GM23338 (cell line): ENCODE data around the gene NCLN. TPM values are rescaled to one million over a fixed set of nuclear protein-coding genes. Genes with fewer than 3 reads are reported as not detected.

Source experiments
- ATAC-seq: fragments of 200-7000 bp; cut with Tn5 transposase; 3 replicates; pipeline ENCODE4 v1.9.1; 2020
- DNase-seq: peaks from one replicate; pipeline ENCODE4 v3.0.0-alpha.2; 2015; ENCODE audit warnings: low spot score
- H2AFZ ChIP-seq: fragments of 200-600 bp; sonication (generic); 2 replicates; pipeline ENCODE4 v1.8.0; 2016; ENCODE audit warnings: antibody characterized with exemption, mild to moderate bottlenecking, moderate library complexity
- H3F3A ChIP-seq: fragments of 200-600 bp; sonication (generic); replicated peaks from 2 replicates; pipeline ENCODE4 v1.8.0; 2017; ENCODE audit warnings: antibody characterized with exemption, mixed run types, low read depth
- H3K27ac ChIP-seq: fragments of 200-600 bp; sonication (generic); 2 replicates; pipeline ENCODE4 v1.6.1; 2016; ENCODE audit warnings: low read depth
- H3K27me3 ChIP-seq: fragments of 200-600 bp; sonication (generic); 2 replicates; pipeline ENCODE4 v1.8.0; 2016; ENCODE audit warnings: mild to moderate bottlenecking, mixed run types, moderate library complexity; ENCODE audit not compliant: insufficient read depth
- H3K36me3 ChIP-seq: fragments of 200-600 bp; sonication (generic); 2 replicates; pipeline ENCODE4 v1.8.0; 2016; ENCODE audit warnings: mild to moderate bottlenecking; ENCODE audit not compliant: insufficient read depth
- H3K4me1 ChIP-seq: fragments of 200-600 bp; sonication (generic); 2 replicates; pipeline ENCODE4 v1.8.0; 2016; ENCODE audit warnings: mild to moderate bottlenecking, moderate library complexity; ENCODE audit not compliant: insufficient read depth
- H3K4me2 ChIP-seq: fragments of 200-600 bp; sonication (generic); 2 replicates; pipeline ENCODE4 v1.7.1; 2017; ENCODE audit warnings: mixed run types
- H3K4me3 ChIP-seq: fragments of 200-600 bp; sonication (generic); 2 replicates; pipeline ENCODE4 v1.6.1; 2016; ENCODE audit warnings: mixed run types
- H3K79me2 ChIP-seq: fragments of 200-600 bp; sonication (generic); replicated peaks from 2 replicates; pipeline ENCODE4 v1.8.0; 2017; ENCODE audit warnings: mild to moderate bottlenecking; ENCODE audit not compliant: insufficient read depth
- H3K9me2 ChIP-seq: fragments of 200-600 bp; sonication (generic); 2 replicates; pipeline ENCODE4 v1.8.0; 2017; ENCODE audit not compliant: insufficient read depth
- H4K20me1 ChIP-seq: fragments of 200-600 bp; sonication (generic); replicated peaks from 2 replicates; pipeline ENCODE4 v1.8.0; 2017; ENCODE audit warnings: mild to moderate bottlenecking; ENCODE audit not compliant: insufficient read depth
- H3K27ac Mint-ChIP-seq: 2 replicates; pipeline ENCODE4 v1.8.0; 2020; ENCODE audit warnings: inconsistent platforms, mild to moderate bottlenecking, moderate library complexity, mixed read lengths
- H3K27me3 Mint-ChIP-seq: 3 replicates; pipeline ENCODE4 v1.8.0; 2022; ENCODE audit warnings: low read depth, mild to moderate bottlenecking, moderate library complexity, mixed read lengths, inconsistent platforms; ENCODE audit not compliant: insufficient read depth, poor library complexity
- H3K36me3 Mint-ChIP-seq: 3 replicates; pipeline ENCODE4 v1.8.0; 2021; ENCODE audit warnings: low read depth, mild to moderate bottlenecking, inconsistent platforms, moderate library complexity, mixed read lengths
- H3K4me1 Mint-ChIP-seq: 3 replicates; pipeline ENCODE4 v1.8.0; 2020; ENCODE audit warnings: mild to moderate bottlenecking, inconsistent platforms, mixed read lengths
- H3K4me3 Mint-ChIP-seq: 3 replicates; pipeline ENCODE4 v1.8.0; 2021; ENCODE audit warnings: moderate library complexity, mild to moderate bottlenecking, inconsistent platforms, mixed read lengths
- H3K9me3 Mint-ChIP-seq: 3 replicates; pipeline ENCODE4 v1.8.0; 2020; ENCODE audit warnings: moderate library complexity, mild to moderate bottlenecking, inconsistent platforms, mixed read lengths
- CREB1 ChIP-seq: fragments of 250-450 bp; sonication (Bioruptor Pico); IDR thresholded peaks from 2 replicates; pipeline ENCODE4 v1.5.0; 2020; ENCODE audit warnings: low read depth, mild to moderate bottlenecking, moderate library complexity
- ETS1 ChIP-seq: IDR thresholded peaks from 2 replicates; pipeline ENCODE4 v1.6.1; 2016; ENCODE audit warnings: antibody characterized with exemption
- EZH2phosphoT487 ChIP-seq: fragments of 200-600 bp; sonication (generic); IDR thresholded peaks from one replicate; pipeline ENCODE4 v1.8.1; 2018; ENCODE audit warnings: antibody characterized with exemption; ENCODE audit not compliant: unreplicated experiment
- JUNB ChIP-seq: IDR thresholded peaks from one replicate; pipeline ENCODE4 v1.6.1; 2016; ENCODE audit warnings: antibody characterized with exemption; ENCODE audit not compliant: unreplicated experiment
- NANOG ChIP-seq: IDR thresholded peaks from 2 replicates; pipeline ENCODE4 v1.6.1; 2016; ENCODE audit warnings: antibody characterized with exemption, borderline replicate concordance
- POLR2AphosphoS5 ChIP-seq: IDR thresholded peaks from 2 replicates; pipeline ENCODE4 v1.6.1; 2016; ENCODE audit warnings: antibody characterized with exemption, low read depth
- REST ChIP-seq: IDR thresholded peaks from one replicate; pipeline ENCODE4 v1.6.1; 2018; ENCODE audit warnings: antibody characterized with exemption; ENCODE audit not compliant: unreplicated experiment
- STAT1 ChIP-seq: IDR thresholded peaks from one replicate; pipeline ENCODE4 v1.6.1; 2016; ENCODE audit warnings: antibody characterized with exemption; ENCODE audit not compliant: unreplicated experiment
- ZNF114 ChIP-seq: fragments of 250-450 bp; sonication (Bioruptor Pico); IDR thresholded peaks from 2 replicates; pipeline ENCODE4 v1.5.0; 2020; ENCODE audit warnings: mild to moderate bottlenecking, moderate library complexity
- ZNF331 ChIP-seq: fragments of 250-450 bp; sonication (Bioruptor Pico); IDR thresholded peaks from 2 replicates; pipeline ENCODE4 v1.5.0; 2020; ENCODE audit warnings: low read depth, mild to moderate bottlenecking, moderate library complexity
- ZNF462 ChIP-seq: fragments of 250-450 bp; sonication (Bioruptor Pico); IDR thresholded peaks from 2 replicates; pipeline ENCODE4 v1.5.0; 2020; ENCODE audit warnings: mild to moderate bottlenecking, moderate library complexity
- polyA plus RNA-seq: library from polyadenylated mRNA; unstranded; fragments of >200 nt; fragmentation: Nextera tagmentation; extraction: Ambion mirVana; gene quantifications from 2 replicates; pipeline ENCODE4 v1.2.1, GENCODE V29; 2016
- total RNA-seq: library from RNA; depleted of rRNA; stranded (reverse); fragments of >200 nt; shearing (Covaris generic); gene quantifications from 2 replicates; pipeline ENCODE4 v1.2.3, GENCODE V29; 2014
- TF ChIP-seq, protein P1 (sequence below), 2 experiments: fragments of 200-600 bp in 1 of 2; sonication (generic) in 1 of 2; conservative IDR thresholded peaks; 2 replicates each; pipeline versions ENCODE4 v1.5.1 to v1.6.1; 2016 to 2017; ENCODE audit warnings: antibody characterized with exemption in 2 of 2, low read depth in 2 of 2, mild to moderate bottlenecking in 2 of 2, moderate library complexity in 1 of 2

Gene NCLN
- total and polyA plus RNA-seq, 2 experiments from 2014 or later: 85.6 to 125 TPM

GRCh38 chr19:3178973-3179738 lies 6.6 kb upstream of the NCLN start:
- H3K4me3 ChIP-seq: no peak overlapping the region
- ATAC-seq: peak; percentile 66
- no peaks in the 10 kb centered on the region for H3K79me2 ChIP-seq
- Mint-ChIP-seq H3K27me3 (peaks cover 4% of the 10 kb centered on the region), H3K4me3 (no peak overlapping the region), H3K27ac (no peak overlapping the region), H3K4me1 (no peaks in the 10 kb centered on the region), H3K36me3 (no peaks in the 10 kb centered on the region), H3K9me3 (peaks cover 9% of the 10 kb centered on the region; the same call in 2 of the 3 replicates)
- no peak for TF ChIP-seq REST
- no peak for TF ChIP-seq ZNF114
- TF ChIP-seq JUNB: no peak
- no peak for TF ChIP-seq NANOG
- no peak for TF ChIP-seq ZNF462 (CRISPR knock-in tag)
- no peak for TF ChIP-seq CREB1
- TF ChIP-seq, protein P1, sequence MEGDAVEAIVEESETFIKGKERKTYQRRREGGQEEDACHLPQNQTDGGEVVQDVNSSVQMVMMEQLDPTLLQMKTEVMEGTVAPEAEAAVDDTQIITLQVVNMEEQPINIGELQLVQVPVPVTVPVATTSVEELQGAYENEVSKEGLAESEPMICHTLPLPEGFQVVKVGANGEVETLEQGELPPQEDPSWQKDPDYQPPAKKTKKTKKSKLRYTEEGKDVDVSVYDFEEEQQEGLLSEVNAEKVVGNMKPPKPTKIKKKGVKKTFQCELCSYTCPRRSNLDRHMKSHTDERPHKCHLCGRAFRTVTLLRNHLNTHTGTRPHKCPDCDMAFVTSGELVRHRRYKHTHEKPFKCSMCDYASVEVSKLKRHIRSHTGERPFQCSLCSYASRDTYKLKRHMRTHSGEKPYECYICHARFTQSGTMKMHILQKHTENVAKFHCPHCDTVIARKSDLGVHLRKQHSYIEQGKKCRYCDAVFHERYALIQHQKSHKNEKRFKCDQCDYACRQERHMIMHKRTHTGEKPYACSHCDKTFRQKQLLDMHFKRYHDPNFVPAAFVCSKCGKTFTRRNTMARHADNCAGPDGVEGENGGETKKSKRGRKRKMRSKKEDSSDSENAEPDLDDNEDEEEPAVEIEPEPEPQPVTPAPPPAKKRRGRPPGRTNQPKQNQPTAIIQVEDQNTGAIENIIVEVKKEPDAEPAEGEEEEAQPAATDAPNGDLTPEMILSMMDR (conservative IDR thresholded peaks at IDR 0.05; ENCODE audit: low read depth in 2 of 2): no peak
- no peak for TF ChIP-seq STAT1
- TF ChIP-seq ETS1: no peak
- TF ChIP-seq EZH2phosphoT487: no peak
- no peak for TF ChIP-seq POLR2AphosphoS5
- no peak for TF ChIP-seq ZNF331 (CRISPR knock-in tag)
- no peaks in the 10 kb centered on the region for H4K20me1 ChIP-seq
- no peaks in the 10 kb centered on the region for H3K9me2 ChIP-seq
- no peak overlapping the region for H3K27ac ChIP-seq
- no peak overlapping the region for H3K4me2 ChIP-seq
- no peaks in the 10 kb centered on the region for H3K36me3 ChIP-seq
- H3F3A ChIP-seq: no peaks in the 10 kb centered on the region
- DNase-seq: no peak
- H3K4me1 ChIP-seq: no peaks in the 10 kb centered on the region
- H3K27me3 ChIP-seq: no peaks in the 10 kb centered on the region
- peak overlapping the region; percentile 76; the same call in 1 of the 2 replicates for H2AFZ ChIP-seq
